Measurements from ENCODE around the gene PRRG1.
A peak's percentile ranks its signal among the peaks of the same experiment; 100 is the strongest.
"Not testable (repeated sequence)": the region's sequence is repeated elsewhere in the genome, so short reads cannot be mapped to it uniquely, and the experiment has no call there.

The PRRG1 gene

DNA sequence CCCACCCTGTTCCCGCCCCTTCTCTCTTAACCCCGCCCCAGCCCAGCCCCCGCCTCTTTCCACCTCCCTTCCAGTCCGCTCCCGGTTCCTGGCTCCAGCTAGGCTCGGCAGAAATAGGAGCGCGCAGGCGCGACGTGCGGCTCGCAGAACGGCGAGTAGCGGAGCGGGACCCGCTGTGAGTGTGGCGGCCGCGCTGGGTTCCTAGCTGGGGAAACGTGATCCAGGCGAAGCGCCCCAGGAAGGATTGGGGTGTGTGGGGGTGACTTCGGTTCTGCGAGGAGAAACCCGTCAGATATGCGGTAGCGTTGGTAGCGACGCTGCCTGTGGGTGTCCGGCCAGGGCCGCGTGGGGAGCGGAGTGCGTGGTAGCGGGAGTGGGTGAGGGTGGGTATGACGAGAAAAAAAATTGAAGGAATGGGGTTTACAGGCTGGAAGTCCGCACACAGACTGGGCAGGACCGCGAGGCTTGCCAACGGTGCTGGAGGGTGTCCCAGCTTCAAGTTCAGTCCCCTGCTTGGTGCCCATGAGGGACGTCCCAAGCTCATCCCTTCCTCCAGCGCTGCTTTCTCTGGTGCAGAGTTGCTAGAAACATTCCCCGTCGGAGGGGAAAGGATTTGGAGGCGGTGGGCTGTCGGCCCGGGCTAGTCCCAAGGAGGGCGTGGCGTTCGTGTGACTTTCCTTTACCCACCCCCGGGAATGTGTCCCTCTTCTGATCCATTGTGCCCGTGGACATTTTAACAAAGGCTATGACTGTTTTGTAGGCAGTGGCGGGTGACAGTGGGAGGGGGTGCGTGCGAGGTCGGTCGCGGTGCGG is at the start of gene PRRG1:
Gene PRRG1, plus strand, starts transcription at position 144 of the 813 bp plus-strand sequence. CDS start 56,886 bp downstream, outside the sequence.
- peak; percentile 86 for DNase-seq (ENCODE audit: low spot score)

DNA sequence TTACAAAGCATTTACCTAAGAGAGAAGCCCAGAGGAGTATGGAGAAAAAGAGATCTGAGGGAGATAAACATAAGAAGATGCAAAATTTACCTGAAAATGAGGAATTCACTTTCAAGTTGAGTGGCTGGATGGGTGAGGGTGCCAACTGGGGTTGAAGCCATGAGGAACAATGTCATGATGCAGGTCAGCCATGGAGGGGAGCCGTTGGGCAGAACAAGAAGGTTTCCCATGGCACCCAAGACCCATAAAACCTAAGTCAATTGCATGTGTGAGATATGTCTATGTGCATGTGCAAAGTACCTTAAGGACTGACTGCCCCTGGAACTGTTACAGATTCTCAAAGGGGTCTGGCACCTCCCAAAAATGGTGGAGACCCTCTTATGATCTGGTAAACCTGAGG is 46.6 kb upstream of the PRRG1 start:
- DNase-seq (ENCODE audit: low spot score): peak; percentile 24

DNA sequence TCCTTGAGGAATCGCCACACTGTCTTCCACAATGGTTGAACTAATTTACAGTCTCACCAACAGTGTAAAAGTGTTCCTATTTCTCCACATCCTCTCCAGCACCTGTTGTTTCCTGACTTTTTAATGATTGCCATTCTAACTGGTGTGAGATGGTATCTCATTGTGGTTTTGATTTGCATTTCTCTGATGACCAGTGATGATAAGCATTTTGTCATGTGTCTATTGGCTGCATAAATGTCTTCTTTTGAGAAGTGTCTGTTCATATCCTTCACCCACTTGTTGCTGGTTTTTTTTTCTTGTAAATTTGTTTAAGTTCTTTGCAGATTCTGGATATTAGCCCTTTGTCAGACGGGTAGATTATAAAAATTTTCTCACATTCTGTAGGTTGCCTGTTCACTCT is 43.9 kb upstream of the PRRG1 start:
- DNase-seq (ENCODE audit: low spot score): not testable (repeated sequence)

DNA sequence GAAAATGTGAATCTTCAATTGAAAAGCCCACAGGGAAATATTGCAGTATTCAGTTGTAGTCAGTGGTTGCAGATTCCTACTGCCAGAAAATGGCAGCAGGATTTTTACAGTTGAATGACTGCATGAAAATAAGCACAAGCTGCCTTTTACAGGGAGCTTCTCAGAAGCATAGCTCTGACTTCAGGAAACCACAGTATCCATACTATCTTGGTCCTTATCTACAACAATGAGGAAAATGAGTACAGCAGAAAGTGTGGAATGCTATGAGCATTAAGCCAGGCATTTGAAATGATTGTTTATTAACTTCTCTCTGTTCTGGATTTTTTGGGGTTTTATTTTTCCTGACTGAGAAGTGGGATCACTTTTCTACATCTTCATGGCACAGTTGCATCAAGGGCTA is 34.6 kb upstream of the PRRG1 start:
- no peak for DNase-seq (ENCODE audit: low spot score)

DNA sequence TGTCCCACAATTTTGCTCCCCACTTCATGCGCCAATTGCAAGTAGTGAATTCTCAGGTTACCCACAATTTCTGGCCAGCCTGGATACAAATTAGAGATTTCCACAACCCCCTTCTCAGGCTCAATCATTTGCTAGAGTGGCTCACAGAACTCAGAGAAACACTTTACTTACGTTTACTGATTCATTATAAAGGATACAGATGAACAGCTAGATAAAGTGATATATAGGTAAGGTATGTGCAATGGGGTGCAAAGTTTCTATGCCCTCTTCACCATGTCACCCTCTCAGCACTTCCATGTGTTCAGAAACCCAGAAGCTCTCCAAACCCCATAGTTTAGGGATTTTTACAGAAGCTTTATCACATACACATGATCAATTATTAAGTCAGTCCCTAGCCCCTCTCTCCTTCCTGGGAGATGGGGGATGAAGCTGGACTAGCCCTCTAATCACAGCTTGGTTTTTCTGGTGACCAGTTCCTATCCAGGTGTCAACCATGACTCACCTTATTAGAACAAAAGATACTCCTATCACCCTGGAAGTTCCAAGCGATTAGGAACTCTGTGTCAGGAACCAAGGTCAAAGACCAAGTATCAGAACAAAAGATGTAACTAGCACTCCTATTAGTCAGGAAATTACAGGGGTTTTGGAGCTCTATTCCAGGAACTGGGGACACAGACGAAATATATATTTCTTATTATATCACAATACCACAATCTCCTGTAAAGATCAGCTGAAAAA is 33.5 kb upstream of the PRRG1 start:
- no peak for DNase-seq (ENCODE audit: low spot score)

DNA sequence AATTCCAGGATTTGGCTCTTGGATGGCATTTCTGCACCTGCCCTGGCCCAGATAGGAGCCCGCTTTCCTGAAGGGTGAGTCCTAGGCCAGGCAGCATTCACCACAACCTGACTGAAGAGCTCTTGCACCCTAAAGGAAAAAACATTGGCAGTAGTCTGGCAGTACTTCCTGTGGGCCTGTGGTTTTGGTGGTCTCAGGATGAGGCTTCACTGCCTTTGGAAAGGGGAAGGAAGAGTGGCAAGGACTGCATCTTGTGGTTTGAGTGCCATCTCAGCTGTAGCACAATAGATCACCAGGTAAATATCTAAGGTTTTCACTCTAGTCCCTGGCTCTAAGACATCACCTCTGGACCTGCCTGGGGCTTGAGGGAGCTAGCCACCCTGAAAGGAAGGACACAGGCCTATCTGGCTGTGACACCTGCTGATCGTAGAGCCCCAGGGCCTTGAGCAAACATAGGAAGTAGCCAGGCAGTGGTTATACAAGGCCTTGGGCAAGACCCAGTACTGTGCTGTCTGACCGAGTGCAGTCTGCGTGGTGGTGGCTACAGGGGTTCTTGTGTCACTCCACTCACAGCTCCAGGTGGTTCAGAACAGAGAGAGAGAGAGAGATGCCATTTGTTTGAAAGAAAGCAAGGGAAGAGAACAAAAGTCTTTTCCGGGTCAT is 28.5 kb upstream of the PRRG1 start:
- DNase-seq (ENCODE audit: low spot score): no peak

DNA sequence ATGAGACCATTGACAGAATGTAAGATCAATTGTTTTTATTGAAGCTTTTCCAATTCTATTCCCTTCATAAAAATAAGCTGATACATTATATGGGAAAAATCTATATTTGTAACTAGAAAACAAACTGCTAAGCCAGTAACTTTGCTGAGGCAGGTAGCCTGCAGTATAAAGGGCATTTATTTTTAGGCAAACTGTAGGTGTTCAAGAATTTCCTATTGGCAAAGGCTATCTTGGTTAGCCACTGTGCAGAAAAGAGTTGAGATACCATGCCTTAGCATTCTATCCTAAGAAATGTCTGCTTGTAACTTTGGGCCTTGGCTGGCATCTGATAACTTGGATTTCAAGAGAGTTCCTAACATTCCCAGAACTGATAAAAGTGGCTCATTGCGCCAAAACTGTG is 18.5 kb upstream of the PRRG1 start:
- no peak for DNase-seq (ENCODE audit: low spot score)

DNA sequence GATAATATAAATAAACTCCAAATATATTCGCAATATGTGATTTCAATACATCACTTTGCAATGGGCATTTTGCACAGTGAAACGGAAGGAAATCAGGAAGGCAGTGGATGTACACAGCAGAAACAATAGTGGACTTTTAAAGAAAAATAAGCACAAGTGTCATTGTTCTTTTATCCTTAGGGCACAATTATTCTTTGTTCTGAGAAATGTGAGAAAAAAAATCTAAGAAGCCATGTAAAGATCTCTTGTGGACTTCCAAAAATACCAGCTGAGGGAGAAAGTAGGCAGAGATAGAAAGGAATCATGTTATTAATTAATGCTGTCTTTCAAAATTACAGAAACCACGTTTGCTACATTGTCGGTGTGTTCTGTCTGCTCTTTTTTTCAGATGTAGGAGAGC is 17.6 kb upstream of the PRRG1 start:
- no peak for DNase-seq (ENCODE audit: low spot score)

DNA sequence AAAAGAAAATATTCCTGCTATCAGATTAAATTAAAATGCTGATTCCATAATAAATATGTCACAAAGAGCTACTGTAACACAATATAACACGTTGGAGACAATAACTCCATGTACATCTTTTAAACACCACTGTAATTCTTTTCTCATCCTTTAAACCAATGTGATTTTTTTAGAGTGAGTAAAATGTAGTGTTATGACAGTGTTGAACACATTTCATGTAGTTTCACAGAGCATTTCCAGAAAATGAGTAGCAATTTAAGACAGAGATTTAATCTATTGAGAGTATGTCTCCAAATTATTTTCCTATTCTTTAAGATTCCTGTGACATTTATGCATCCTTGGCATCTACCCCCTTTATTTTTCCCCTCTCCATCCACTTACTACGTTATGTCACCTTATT is 17.1 kb upstream of the PRRG1 start:
- no peak for DNase-seq (ENCODE audit: low spot score)

DNA sequence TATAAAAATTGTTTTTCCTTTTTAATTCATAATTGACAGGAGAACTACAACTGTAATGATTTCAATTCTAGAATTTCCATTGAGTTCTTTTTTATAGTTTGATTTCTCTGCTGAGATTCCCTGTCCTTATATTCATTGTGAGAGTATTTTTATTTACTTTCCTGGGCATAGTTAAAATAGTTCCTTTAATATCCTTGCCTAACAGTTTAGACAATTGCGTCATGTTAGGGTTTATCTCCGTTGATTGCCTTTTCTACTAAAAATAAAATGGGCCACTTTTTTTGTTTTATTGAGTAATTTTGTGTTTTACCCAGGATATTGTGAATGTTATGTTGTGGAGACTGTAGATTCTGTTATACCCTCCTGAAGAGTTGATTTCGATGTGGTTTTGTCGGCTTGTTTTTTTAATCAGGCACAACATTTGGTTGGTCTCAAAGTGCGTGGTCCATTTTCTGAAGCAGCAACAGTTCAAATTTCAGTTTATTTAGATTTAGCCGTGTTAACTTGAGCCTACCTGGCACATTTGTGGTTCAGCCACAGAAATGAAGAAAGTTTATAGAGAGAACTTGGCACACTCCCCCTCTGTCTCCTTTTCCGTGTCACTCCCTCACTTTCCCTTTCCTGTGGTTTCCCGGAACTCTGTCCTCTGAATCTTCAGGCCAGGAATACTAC is 16.0 kb upstream of the PRRG1 start:
- DNase-seq (ENCODE audit: low spot score): no peak

DNA sequence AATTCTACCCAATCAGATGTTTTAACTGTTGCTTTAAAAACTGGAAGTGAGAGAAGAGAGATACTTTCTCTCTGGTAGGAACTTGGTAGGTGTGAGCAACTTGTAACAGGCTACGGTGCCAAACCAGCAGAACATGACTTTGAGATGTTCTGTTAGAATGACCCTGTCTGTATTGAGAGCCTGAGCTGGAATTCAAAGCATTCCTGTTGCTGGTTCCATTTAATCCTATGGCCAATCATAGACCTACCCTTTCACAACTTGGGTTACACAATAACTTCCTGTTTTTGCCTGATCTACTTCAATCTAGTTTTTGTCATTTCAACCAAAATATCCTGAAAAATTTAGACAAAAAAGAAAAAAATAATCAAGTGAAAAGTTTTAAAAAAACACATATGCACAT is 1.7 kb upstream of the PRRG1 start:
- no peak for DNase-seq (ENCODE audit: low spot score)

DNA sequence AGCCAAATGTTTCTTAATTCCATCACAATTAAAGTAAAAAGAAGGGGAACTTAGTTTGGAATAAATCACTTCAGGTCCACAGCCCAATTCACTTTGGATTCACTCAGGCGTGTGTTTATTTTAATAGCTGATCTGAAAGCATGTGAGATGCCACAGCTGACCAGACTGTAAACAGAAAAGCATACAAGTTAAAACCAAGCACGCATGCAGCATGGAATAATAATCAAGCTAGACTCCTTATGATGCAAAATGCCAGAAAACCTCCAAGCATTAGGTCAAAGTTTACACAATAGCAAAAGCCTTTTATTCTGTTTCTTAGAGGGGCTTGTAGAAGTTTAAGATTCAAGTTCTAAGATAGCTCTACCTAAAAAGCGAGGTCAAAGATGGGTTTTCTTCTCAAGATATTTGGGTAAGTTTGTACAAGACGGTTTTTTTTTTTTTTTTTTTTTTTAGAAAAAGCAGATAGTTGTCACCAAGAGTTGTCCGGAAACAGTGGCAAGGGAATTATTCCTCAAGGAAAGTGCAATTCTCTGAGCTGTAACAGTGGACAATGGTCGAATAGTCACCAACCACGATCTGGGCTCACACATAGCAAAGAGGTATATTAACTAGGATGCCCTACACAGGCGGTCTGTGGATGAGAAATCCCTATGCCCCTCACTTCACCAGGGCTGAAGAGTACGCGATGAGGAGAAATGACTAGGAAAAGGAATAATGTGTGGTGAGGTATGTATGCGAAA is 763 bp upstream of the PRRG1 start:
- DNase-seq (ENCODE audit: low spot score): no peak

DNA sequence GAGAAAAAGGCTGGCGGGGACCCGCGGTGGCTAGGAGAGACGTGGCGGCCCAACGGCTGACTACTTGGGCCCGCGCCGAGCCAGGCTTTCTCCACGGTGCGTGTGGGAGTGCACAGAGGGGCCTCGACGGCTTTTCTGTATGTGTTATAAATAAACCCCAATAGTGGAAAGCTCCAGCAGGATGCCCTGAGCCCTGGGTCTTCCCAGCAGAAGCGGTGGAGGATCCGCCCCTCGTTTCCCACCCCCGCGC is 268 bp upstream of the PRRG1 start:
- no peak for DNase-seq (ENCODE audit: low spot score)

DNA sequence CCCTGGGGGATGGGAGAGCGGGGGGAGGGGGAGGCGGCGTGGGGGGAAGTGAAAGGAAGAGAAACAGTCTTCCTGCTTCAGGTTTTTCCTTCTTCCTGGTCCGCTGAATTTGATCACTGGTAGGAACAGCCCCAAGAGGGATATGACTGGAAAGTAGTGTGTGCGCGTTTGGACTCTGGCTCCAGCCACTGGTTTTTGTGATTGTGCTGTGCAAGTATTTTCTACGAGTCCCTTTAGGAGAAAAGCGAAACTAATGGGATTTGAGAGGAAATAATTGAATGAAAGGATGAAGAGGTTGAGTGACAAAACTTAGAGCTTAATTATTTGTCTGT is 836 bp downstream of the PRRG1 start:
- no peak for DNase-seq (ENCODE audit: low spot score)

DNA sequence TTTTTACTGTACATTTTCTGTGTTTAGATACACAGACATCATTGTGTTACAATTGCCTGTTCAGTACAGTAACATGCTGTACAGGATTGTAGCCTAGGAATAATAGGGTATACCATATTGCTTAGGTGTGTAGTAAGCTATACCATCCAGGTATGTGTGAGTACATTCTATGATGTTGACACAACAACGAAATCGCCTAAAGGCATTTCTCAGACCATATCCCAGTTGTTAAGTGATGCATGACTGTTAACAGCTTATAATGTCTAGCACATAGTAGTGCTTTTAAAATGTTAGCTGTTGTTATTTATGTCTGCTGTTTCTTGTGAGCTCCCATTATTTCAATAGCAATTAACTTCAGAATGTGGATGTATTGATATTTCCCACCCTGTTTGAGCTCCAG is 4.5 kb downstream of the PRRG1 start:
- no peak for DNase-seq (ENCODE audit: low spot score)

DNA sequence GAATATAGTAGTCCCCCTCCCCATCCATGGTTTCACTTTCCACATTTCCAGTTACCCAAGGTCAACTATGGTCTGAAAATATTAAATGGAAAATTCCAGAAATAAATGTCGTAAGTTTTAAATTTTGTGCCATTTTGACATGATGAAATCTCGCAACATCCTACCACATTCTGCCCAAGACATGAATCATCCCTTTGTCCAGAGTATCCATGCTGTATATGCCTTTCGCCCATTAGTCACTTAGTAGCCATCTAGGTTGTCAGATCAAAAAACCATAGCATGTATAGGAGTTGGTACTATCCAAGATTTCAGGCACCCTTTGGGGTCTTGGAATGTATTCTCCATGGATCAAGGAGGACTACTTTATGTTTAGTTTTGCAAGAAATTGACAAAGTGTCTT is 8.3 kb downstream of the PRRG1 start:
- DNase-seq (ENCODE audit: low spot score): no peak

DNA sequence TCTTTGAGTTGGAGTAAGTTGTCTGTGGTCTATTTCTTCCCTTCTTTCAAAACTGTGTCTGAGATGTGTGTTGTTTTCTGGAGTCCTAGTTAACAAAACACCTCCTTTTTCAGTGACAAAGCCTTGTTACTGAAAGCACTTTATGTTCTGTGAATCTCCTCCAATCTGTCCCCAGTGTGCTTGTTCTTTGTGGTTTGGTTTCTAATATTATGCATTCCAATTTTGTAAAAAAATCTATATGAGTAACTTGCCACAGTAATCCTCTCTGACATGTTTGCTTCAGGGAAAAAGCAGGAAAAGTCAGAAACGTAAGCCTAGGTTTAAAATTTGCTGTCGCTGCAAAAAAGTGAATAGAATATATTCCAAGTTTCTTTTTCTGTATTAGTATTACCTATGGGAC is 12.4 kb downstream of the PRRG1 start:
- DNase-seq (ENCODE audit: low spot score): no peak

DNA sequence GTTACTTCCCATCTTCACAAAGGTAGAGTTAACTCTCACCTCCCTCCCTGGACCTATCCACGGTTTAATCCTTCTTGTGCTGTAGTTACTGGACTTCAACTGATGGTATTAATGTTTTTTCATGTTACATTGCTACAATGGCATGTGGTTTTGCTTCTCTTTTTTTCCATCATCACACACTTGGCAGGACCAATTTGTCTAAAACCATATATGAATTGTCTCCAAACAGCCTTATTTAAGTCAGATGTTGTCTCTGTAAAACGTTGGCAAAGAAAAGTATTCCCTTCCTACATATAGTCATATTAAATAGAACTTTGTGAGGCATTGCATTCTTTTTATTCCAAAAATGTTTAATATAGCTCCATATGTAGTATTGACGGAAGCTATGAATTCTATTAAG is 15.5 kb downstream of the PRRG1 start:
- no peak for DNase-seq (ENCODE audit: low spot score)

DNA sequence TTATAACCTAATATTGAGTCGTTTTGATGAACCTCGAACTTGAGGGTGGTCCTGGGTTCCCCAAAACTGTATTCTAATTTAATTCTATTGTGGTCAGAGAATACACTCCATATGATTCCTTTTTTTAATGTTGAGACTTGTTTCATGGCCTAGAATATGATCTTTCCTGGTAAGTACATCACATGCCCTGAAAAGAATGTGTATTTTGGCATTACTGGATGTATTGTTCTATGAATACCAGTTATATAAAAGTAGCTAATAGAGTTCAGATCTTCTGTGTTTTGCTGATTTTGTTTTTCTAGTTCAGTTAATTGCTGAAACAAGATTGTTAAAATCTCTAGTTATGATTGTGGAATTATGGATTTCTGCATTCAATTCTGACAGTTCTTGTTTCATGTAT is 18.8 kb downstream of the PRRG1 start:
- DNase-seq (ENCODE audit: low spot score): no peak

DNA sequence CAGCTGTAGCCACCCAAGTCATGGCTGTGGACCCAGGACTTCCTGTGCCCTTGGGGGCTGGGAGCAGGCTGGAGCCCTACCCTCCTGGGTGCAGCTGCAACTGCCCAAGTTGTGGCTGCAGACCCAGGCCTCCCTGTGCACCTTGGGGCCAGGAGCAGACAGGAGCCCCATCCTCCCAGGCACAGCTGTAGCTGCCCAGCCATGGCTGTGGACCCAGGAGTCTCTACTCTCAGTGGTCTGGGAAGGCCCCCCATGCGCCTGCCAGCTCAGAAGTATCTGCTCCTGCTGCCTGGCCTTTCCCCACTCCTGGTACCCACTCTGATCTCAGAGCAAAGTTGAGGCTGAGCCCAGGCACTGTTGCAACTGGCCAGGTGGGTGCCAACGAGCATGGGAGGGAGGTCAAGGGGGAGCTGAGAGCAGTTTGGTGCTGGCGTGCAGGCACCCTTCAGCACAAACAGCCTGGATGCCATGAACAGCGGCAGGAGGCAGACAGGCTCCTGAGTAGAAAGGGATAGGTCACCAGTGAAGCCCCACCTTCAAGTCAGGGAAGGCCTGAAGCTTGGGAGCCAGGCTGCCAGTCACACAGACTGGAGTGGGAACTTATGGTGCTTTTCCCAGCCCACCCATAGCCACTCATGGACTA is 21.5 kb downstream of the PRRG1 start:
- DNase-seq (ENCODE audit: low spot score): no peak

DNA sequence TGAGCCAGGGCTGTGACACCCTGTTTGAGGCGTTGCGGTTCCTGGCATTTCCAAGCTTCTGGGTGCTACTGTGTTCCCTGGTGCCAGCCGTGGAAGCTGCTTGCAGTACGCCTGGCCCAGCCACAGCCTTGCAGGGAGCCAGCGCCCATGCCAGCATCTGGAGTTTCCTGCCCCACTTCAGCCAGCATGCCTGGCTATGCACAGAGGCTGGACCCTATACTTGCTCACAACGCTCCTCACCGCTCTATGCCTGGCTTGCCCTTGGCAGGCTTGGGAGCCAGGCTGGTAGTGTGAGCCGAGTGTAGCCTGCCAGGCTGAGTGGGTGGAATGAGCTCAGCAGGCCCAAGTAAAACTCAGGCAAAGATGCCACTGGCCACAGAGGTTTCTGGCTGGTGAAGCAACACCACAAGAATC is 22.4 kb downstream of the PRRG1 start:
- no peak for DNase-seq (ENCODE audit: low spot score)

DNA sequence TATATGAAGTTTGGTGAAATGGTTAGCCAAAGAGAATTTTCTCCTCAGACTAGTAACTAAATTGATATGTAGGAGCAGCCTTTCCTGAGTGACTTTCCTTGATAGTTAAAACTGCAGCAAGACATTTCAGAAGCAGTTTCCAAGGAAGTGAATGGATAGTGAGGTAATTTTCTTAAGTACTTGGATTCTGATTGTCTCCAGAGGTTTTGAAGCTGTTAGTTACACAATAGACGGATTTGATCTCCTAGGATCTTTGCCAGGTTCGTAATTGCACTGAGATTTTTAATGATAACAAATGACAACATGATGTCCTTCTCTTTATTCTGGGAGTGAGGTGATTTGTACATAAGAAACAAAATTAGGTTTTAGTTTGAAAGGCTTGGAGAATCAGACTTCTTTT is 29.2 kb downstream of the PRRG1 start:
- DNase-seq (ENCODE audit: low spot score): no peak
